Activated CD4-positive, alpha-beta T cell treated with anti-CD3 and anti-CD28 coated beads, Interleukin-2, amount 10 ng/mL, durations not matched to agents 24 days and 14 days (primary cell): ENCODE results near the gene MRTFA. TPM values are rescaled to one million over a fixed set of nuclear protein-coding genes. Genes with fewer than 3 reads are reported as not detected.

Source experiments
- DNase-seq: peaks from one replicate; pipeline ENCODE4 v3.0.0; 2022
- H3K27ac Mint-ChIP-seq: one replicate; pipeline ENCODE4 v1.8.0; 2022; ENCODE audit warnings: mild to moderate bottlenecking, mixed read lengths
- H3K27me3 Mint-ChIP-seq: one replicate; pipeline ENCODE4 v1.8.0; 2022; ENCODE audit warnings: mixed read lengths
- H3K36me3 Mint-ChIP-seq: one replicate; pipeline ENCODE4 v1.8.0; 2022; ENCODE audit warnings: low read depth, mild to moderate bottlenecking, mixed read lengths
- H3K4me1 Mint-ChIP-seq: one replicate; pipeline ENCODE4 v1.8.0; 2021; ENCODE audit warnings: mixed read lengths
- H3K4me3 Mint-ChIP-seq: one replicate; pipeline ENCODE4 v1.8.0; 2022; ENCODE audit warnings: mild to moderate bottlenecking, moderate library complexity, mixed read lengths
- H3K9me3 Mint-ChIP-seq: one replicate; pipeline ENCODE4 v1.8.0; 2021; ENCODE audit warnings: mixed read lengths
- intact Hi-C: fragments of 100-400 bp; cut with micrococcal nuclease; formaldehyde crosslinking; loops from one replicate; pipeline ENCODE4 v1.15.1; 2023
- total RNA-seq: library from RNA; stranded (reverse); gene quantifications from 2 replicates; pipeline ENCODE4 v1.2.3, GENCODE V29; 2022

MRTFA gene
- total RNA-seq, 1 donor from 2014 or later: 51.7 TPM

DNA sequence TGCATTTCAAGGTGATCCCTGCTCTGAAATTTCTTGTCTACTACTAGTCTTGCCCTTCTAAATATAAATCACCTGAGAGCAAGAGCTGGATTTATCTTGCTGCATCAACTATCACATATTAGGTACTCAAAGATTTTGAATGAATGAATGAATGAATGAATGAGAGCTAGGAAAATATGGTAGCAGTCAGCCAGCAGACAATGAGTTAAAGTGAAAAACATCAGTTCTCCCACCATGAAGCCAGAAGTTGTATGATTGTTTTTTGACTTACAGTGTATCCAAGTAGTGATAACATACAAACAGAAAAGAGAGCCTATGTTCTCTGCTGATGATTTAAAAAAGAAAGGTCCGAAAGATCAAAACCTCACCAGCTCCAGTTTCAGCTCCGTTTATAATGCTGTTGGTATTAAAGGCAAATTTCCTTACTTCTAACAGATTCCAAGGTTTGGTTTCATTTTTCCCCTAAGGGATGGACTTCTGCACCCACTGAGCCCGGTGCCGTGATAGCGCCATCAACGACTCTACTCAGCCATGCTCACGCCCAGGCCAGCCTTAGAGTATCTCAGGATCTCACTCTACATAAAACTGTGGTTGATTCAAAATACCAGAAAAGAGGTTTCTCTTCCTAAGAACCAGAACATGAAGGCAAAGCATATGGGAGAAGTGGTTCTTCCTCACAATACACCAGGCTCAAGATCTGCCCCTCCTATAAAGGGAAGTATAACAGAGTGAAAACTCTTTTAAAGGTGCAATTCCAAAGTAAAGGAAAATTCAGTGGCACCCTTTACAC lies 174.1 kb downstream of the MRTFA start:
- intact Hi-C loops: loop anchor here (2.0 kb wide), 2 partner anchors 24 to 56 kb away; no protein-coding TSS in a partner anchor
- Mint-ChIP-seq H3K27ac (peak overlapping the region; percentile 97), H3K9me3 (no peaks in the 10 kb centered on the region), H3K36me3 (peaks cover 24% of the 10 kb centered on the region), H3K27me3 (no peaks in the 10 kb centered on the region), H3K4me3 (peak overlapping the region; percentile 98), H3K4me1 (peaks cover 56% of the 10 kb centered on the region)
- peak; percentile 77 for DNase-seq

GRCh38 chr22:40453671-40454070 lies 182.8 kb downstream of the MRTFA start:
- H3K9me3 Mint-ChIP-seq: no peaks in the 10 kb centered on the region
- no peaks in the 10 kb centered on the region for H3K27me3 Mint-ChIP-seq
- intact Hi-C loops: no loop called here
- DNase-seq: no peak
- no peak overlapping the region for H3K4me3 Mint-ChIP-seq
- H3K4me1 Mint-ChIP-seq: peaks cover 42% of the 10 kb centered on the region
- no peak overlapping the region for H3K27ac Mint-ChIP-seq
- H3K36me3 Mint-ChIP-seq: peaks cover 32% of the 10 kb centered on the region

GRCh38 chr22:40452730-40453487 lies 183.6 kb downstream of the MRTFA start:
- Mint-ChIP-seq H3K36me3 (peaks cover 29% of the 10 kb centered on the region), H3K9me3 (no peaks in the 10 kb centered on the region), H3K27ac (no peak overlapping the region), H3K4me3 (no peak overlapping the region), H3K4me1 (peaks cover 38% of the 10 kb centered on the region), H3K27me3 (no peaks in the 10 kb centered on the region)
- no peak for DNase-seq
- intact Hi-C loops: no loop called here

DNA sequence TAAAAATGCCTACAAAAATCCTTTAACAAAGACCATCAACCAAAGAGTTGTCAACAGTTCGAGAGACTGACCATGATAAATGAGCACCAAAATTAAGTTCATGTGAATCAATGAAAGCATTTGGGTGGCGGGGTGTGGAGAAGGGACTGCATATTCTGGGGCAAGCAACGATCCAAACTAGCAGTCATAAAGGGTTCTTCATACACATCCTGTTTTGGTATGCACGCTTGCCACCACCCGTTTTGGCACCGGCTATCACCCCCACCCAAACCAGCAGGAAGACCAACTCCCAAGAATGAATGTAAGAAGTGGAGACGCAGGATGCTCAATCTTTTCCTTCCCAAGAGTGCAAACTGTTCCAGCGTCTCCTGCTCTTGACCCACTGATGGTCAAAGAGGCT lies 185.3 kb downstream of the MRTFA start:
- no peaks in the 10 kb centered on the region for H3K9me3 Mint-ChIP-seq
- H3K4me1 Mint-ChIP-seq: peaks cover 31% of the 10 kb centered on the region
- intact Hi-C loops: no loop called here
- peak overlapping the region; percentile 69 for H3K27ac Mint-ChIP-seq
- H3K36me3 Mint-ChIP-seq: peaks cover 42% of the 10 kb centered on the region
- DNase-seq: peak; percentile 65
- peak overlapping the region; percentile 67 for H3K4me3 Mint-ChIP-seq
- H3K27me3 Mint-ChIP-seq: no peaks in the 10 kb centered on the region

- Mint-ChIP-seq H3K27me3 (no peaks in the 10 kb centered on the region), H3K27ac (no peak overlapping the region), H3K4me1 (peaks cover 31% of the 10 kb centered on the region), H3K36me3 (peaks cover 42% of the 10 kb centered on the region), H3K4me3 (no peak overlapping the region), H3K9me3 (no peaks in the 10 kb centered on the region)
- intact Hi-C loops: no loop called here
- DNase-seq: no peak
Observed at GRCh38 chr22:40450616-40451015, 185.9 kb downstream of the MRTFA start.

GRCh38 chr22:40449676-40450035 lies 186.9 kb downstream of the MRTFA start:
- H3K36me3 Mint-ChIP-seq: peaks cover 42% of the 10 kb centered on the region
- DNase-seq: no peak
- H3K27ac Mint-ChIP-seq: no peak overlapping the region
- H3K4me1 Mint-ChIP-seq: peaks cover 31% of the 10 kb centered on the region
- H3K27me3 Mint-ChIP-seq: no peaks in the 10 kb centered on the region
- no peaks in the 10 kb centered on the region for H3K9me3 Mint-ChIP-seq
- no peak overlapping the region for H3K4me3 Mint-ChIP-seq
- intact Hi-C loops: no loop called here

DNA sequence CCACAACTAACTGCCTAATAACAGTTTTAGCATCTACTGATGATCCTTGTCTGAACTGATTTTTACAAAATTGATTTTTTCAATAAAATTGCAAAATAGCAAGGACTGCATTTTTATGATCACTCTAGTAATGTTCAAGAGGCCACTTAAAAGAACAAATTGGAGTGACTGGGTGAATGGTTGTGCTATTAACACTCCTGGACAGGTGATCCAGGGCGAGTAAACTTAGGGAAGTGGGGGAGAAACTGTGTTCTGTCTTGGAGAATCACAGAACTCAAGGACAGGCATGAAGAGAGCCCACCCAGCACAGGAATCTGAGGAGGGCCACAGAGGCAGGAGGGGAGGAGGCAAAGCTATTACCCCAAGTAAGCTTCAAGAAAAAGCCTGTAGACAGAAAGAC lies 190.3 kb downstream of the MRTFA start:
- no peak for DNase-seq
- Mint-ChIP-seq H3K4me1 (peaks cover 24% of the 10 kb centered on the region), H3K27me3 (no peaks in the 10 kb centered on the region), H3K27ac (no peak overlapping the region), H3K9me3 (no peaks in the 10 kb centered on the region), H3K4me3 (no peak overlapping the region), H3K36me3 (peaks cover 37% of the 10 kb centered on the region)
- intact Hi-C loops: no loop called here

DNA sequence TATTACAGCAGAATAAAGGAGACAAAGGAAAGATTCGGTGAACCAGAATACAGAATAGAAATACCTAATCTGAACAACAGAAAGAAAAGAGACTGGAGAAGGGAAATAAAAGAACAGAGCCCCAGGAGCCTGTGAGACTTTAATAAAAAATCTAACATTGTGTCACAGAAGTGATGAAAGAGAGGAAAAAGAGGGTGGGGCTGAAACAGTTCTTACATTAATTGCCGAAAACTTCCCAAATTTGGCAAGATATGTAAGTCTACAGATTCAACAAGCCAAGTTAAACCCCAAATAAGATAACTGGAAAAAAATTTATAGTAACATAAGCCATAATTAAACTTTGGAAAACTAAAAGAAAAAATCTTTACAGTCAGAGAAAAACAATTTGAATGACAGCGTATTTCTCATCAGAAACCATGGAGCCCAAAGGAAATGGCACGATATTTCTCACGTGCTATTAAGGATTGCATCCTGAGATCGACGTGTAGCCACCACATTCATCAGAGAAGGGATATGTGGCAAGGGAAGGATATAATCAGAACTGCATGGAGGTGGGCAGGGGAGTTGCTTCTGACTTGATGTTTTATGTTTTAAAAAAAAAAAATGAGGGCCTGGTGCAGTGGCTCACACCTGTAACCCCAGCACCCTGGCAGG lies 192.2 kb downstream of the MRTFA start:
- intact Hi-C loops: no loop called here
- no peaks in the 10 kb centered on the region for H3K27me3 Mint-ChIP-seq

GRCh38 chr22:40443732-40444131 lies 192.8 kb downstream of the MRTFA start:
- Mint-ChIP-seq H3K4me3 (no peak overlapping the region), H3K27me3 (no peaks in the 10 kb centered on the region), H3K4me1 (peaks cover 23% of the 10 kb centered on the region), H3K27ac (no peak overlapping the region), H3K36me3 (peaks cover 30% of the 10 kb centered on the region), H3K9me3 (no peaks in the 10 kb centered on the region)
- no peak for DNase-seq
- intact Hi-C loops: no loop called here

More for the DNA sequence above, 192.2 kb downstream of the MRTFA start:
- peaks cover 22% of the 10 kb centered on the region for H3K4me1 Mint-ChIP-seq
- H3K4me3 Mint-ChIP-seq: no peak overlapping the region
- H3K27ac Mint-ChIP-seq: peak overlapping the region; percentile 7
- DNase-seq: no peak
- peaks cover 30% of the 10 kb centered on the region for H3K36me3 Mint-ChIP-seq
- no peaks in the 10 kb centered on the region for H3K9me3 Mint-ChIP-seq

DNA sequence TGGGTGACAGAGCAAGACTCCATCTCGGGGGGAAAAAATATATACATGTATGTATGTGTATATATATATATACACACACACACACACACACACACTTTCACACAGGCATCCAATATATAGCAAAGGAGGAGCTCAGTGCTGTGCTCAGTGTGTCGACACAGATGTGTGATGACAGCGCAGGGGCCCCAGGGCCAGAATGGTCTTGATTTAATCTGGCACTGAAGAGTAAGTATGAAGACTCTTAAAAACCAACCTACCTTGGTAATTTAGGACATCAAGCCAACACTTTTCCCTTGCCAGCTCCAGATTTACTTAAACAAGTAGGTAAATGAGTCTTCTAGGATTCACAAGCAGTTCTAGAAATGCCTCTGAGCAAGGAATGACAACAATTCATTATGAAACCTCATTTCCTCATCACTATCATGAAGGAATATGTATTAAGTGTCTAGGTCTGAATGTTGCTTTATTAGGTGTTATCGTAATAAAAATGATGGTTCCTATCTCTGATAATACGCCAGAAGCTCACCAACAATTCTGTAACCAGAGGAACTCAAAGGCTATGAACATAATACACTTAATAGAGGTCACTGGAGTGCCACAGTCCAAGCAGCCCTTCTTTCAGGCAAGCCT lies 194.6 kb downstream of the MRTFA start:
- peaks cover 20% of the 10 kb centered on the region for H3K36me3 Mint-ChIP-seq
- peaks cover 30% of the 10 kb centered on the region for H3K4me1 Mint-ChIP-seq
- no peak for DNase-seq
- no peaks in the 10 kb centered on the region for H3K9me3 Mint-ChIP-seq
- no peaks in the 10 kb centered on the region for H3K27me3 Mint-ChIP-seq
- no peak overlapping the region for H3K4me3 Mint-ChIP-seq
- H3K27ac Mint-ChIP-seq: no peak overlapping the region
- intact Hi-C loops: no loop called here

DNA sequence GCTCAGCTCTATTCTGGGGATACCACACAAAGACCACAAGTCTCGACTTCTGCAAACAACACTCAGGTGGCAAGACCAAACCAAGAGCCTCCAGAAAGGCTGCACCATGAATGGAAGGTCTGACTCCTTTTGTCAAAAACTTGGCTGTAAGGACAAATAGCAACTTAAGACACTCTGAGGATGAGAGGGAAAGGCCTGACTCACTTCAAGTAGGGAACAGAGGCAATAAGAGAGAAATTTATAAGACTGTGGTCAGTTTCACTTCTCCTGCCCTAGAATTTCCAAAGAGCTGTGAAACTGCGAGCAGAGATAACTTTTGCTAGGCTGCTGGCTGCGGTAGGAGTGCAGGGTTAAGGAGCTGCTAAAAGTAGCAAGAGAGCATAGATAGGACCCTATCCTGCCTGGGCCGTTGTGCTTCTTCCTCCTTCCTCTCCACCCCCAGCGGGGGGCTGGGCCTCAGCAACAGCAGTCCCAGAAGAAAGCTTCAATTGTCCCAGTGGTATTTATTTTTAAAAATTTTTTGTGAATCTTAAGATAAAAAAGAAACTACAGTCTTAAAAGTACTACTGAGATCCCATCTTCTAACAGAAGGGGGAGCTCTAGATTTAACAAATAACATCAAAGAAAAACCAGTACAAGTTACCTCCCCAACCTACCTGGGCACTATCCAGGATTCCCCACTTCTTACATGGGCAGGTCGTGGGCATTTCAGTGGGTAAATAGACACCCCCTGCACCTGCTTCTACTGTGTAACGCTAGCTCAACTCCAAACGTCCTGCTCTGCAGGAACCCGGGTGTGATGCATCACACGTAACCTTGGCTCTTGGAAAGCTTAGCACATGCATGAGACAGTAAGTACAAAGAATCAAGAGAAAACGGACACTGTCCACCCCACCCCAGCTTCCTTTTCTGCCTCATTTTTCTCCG lies 199.8 kb downstream of the MRTFA start:
- Mint-ChIP-seq H3K4me3 (no peak overlapping the region), H3K36me3 (peaks cover 23% of the 10 kb centered on the region), H3K27me3 (no peaks in the 10 kb centered on the region), H3K9me3 (no peaks in the 10 kb centered on the region), H3K27ac (peak overlapping the region; percentile 77), H3K4me1 (peaks cover 36% of the 10 kb centered on the region)
- DNase-seq: peak; percentile 72
- intact Hi-C loops: loop anchor here (1.0 to 10.0 kb wide), 4 partner anchors 51 to 458 kb away; no protein-coding TSS in a partner anchor

- Mint-ChIP-seq H3K36me3 (peaks cover 36% of the 10 kb centered on the region), H3K27ac (no peak overlapping the region), H3K4me1 (peaks cover 29% of the 10 kb centered on the region), H3K9me3 (no peaks in the 10 kb centered on the region), H3K27me3 (no peaks in the 10 kb centered on the region), H3K4me3 (no peak overlapping the region)
- intact Hi-C loops: loop anchor here (10.0 kb wide), 1 partner anchor 460 kb away; no protein-coding TSS in a partner anchor
- no peak for DNase-seq
Observed at GRCh38 chr22:40434745-40435144, 201.8 kb downstream of the MRTFA start.

DNA sequence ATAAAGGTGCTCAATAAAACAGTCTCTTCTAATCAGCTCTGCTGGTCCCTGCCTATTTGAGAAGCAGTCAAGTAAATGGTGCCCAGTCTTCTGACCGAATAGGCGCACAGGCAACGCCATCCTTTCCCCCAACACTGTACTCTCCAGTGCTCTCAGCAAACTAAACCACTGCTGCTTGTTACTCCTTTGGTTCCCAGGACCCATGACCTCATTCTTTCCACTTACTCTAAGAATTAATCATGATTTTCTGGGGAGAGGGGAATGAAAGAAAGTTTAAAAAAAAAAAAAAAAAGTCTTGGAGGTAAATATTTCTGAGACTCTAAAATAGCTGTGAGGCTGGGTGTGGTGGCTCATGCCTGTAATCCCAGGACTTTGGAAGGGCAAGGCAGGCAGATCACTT lies 202.4 kb downstream of the MRTFA start:
- Mint-ChIP-seq H3K27ac (peak overlapping the region; percentile 12), H3K27me3 (no peaks in the 10 kb centered on the region), H3K36me3 (peaks cover 41% of the 10 kb centered on the region), H3K9me3 (no peaks in the 10 kb centered on the region), H3K4me1 (peaks cover 29% of the 10 kb centered on the region), H3K4me3 (no peak overlapping the region)
- no peak for DNase-seq
- intact Hi-C loops: loop anchor here (10.0 kb wide), 1 partner anchor 461 kb away; no protein-coding TSS in a partner anchor
